GM21717 (cell line): Measurements from ENCODE around the gene VSIR.

Experiments used
- ATAC-seq: cut with Tn5 transposase; IDR thresholded peaks from one replicate; pipeline ENCODE4 v1.9.1; 2021; ENCODE audit warnings: mild to moderate bottlenecking, moderate library complexity; ENCODE audit not compliant: unreplicated experiment

Gene VSIR

GRCh38 chr10:71807557-71808510, 34.5 kb upstream of the VSIR start:
- no peak for ATAC-seq

GRCh38 chr10:71806704-71807556, 33.6 kb upstream of the VSIR start:
- ATAC-seq: no peak

DNA sequence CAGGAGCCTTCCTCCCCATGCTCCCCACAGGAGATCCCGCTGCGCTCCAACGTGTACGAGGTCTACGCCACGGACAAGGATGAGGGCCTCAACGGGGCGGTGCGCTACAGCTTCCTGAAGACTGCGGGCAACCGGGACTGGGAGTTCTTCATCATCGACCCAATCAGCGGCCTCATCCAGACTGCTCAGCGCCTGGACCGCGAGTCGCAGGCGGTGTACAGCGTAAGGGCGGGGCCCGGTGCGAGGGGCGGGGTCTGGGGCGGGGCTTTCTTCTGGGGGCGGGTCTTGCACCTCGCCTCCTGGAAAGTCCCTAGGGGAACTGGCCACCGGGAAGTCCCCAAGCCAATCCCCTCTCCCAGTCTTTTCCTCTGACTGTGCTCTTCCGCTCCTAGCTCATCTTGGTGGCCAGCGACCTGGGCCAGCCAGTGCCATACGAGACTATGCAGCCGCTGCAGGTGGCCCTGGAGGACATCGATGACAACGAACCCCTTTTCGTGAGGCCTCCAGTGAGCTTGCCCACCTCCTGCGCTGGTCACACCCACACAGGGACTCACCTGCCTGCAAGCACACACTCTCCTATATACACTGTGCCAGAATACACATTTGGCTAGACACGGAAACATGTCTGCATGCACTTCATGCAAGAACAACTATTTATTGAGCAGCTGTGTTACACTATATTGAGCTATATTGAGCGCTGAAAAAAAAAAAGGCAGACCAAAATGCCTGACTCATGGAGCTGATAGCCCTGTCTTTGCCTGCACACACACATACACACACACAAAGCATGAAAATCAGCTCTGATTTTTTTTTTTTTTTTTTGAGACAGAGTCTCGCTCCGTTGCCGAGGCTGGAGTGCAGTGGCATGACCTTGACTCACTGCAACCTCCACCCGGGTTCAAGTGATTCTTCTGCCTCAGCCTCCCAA, 32.7 kb upstream of the VSIR start:
- ATAC-seq: no peak

GRCh38 chr10:71804077-71804476, 30.8 kb upstream of the VSIR start:
- no peak for ATAC-seq

DNA sequence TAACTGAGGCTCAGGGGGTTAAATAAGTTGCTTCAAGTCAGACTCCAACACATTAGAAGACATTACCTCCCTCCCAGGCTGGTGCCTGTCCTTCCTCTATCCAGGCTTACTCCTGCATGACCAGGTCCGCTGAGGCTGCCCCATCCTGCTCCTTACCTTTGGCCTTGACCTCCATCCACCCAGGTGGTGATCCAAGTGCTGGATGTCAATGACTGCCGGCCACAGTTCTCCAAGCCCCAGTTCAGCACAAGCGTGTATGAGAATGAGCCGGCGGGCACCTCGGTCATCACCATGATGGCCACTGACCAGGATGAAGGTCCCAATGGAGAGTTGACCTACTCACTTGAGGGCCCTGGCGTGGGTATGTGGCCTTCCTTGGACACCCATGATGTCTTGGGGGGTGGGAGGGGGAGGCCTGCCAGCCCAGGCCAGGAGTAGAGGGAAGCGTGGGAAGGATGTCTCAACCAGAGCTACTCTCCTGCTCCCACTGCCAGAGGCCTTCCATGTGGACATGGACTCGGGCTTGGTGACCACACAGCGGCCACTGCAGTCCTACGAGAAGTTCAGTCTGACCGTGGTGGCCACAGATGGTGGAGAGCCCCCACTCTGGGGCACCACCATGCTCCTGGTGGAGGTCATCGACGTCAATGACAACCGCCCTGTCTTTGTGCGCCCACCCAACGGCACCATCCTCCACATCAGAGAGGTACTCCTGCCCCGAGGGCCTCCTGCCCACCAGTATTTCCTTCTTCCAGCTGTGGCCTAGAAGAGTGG, 29.6 kb upstream of the VSIR start:
- no peak for ATAC-seq

DNA sequence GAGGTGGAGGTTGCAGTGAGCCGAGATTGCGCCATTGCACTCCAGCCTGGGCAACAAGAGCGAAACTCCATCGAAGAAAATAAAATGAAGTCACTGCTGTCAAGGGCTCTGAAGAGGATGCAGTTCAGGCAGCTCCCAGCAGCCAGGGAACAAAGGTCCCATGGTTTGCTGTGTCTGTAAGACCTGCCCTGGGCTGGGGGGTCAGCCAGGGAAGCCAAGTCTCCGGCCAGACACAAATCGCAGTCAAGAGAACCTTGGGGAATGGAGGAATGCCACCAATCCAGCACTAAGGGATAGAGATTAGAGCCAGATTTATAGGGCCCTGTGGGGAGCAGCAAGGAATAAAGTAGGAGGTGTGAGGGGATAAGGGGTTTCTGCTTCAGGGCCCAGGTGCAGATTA, 28.9 kb upstream of the VSIR start:
- no peak for ATAC-seq

DNA sequence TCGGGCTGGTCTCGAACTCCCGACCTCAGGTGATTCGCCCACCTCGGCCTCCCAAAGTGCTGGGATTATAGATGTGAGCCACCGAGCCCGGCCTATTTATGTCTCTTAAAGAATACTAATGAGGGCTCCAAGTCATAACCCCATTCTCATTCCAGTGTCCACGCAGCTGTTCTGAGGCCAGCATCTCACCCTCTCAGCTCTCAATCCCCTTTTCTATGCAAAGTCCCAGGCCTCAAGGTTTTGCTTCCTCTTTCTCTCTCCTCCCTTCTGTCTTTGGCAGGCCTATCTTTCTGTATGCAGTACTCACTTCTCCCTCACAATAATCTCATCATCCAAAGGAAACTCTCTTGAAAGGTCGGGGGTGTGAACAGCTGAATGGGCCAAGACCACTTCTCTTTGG, 28.0 kb upstream of the VSIR start:
- peak; percentile 88 for ATAC-seq

GRCh38 chr10:71799608-71800453, 26.5 kb upstream of the VSIR start:
- ATAC-seq: no peak

GRCh38 chr10:71799112-71799511, 25.8 kb upstream of the VSIR start:
- no peak for ATAC-seq

- ATAC-seq: no peak
Observed at GRCh38 chr10:71798308-71798624, 24.9 kb upstream of the VSIR start.

GRCh38 chr10:71797533-71798307, 24.4 kb upstream of the VSIR start:
- ATAC-seq: no peak

DNA sequence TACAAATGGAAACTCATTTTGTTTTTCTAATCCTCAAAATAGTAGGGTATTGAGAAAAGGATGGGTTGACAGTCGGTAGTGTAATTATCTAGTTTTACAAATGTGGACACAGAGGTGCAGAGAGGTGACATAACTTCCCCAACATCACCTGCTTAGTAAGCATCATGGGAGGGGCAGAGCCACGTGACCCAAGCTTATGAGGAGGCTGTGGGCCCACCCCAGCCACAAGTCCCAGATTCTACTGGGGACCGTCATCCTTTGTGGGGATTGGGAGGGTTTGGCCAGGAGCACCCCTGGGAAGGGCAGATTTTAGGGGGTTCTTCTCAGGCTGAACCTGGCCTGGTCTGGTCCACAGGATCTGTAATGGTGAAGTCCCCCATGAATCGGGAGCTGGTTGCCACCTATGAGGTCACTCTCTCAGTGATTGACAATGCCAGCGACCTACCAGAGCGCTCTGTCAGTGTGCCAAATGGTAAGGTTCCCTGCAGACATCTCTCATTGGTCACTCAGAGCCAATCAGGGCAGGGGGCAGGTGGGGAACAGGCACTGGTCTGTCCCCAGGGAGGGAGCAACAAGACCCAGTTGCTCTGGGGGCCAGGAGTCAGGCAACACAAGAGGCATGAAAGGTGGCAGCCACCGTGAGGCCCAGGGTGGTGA, 23.6 kb upstream of the VSIR start:
- no peak for ATAC-seq

DNA sequence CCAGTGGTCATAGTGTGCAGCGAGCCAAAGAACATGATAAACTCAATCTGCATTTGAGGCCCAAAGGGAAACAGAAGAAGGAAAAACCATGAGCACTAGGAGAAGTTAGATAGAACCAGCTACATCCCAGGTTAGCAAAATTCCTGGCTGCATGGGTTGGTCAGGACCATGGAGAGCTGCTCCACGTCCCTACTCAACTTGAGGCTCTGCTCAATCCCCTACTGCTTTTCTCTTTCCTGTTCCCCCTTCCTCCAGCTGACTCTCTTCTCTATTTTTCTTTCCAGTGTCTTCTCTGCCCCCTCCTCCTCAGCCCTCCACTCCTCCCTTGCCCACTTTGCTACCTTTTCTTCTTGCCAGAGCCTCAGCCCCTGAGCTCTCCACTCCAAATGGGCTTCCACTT, 21.9 kb upstream of the VSIR start:
- ATAC-seq: no peak

- no peak for ATAC-seq
Observed at GRCh38 chr10:71790749-71791440, 17.6 kb upstream of the VSIR start.

DNA sequence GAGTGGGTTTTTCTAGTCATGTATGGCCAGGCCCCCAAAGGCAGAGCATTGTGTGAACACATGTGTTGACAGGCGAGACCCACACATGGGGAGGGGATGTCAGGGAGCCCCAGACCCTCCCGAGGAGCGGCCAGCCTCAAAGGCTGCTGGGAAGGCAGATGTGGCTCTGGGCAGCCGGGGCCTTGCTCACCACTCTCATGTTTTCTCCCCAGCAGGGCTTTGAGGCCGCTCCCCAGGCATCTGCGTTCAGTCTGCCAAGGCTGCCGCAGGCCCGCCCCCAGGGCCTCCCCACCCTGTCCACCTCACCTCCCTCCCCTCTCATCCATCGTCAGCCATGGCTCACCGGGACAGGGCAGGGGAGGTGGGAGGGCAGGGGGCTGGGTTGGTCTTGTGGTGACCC, 16.6 kb upstream of the VSIR start:
- ATAC-seq: no peak

DNA sequence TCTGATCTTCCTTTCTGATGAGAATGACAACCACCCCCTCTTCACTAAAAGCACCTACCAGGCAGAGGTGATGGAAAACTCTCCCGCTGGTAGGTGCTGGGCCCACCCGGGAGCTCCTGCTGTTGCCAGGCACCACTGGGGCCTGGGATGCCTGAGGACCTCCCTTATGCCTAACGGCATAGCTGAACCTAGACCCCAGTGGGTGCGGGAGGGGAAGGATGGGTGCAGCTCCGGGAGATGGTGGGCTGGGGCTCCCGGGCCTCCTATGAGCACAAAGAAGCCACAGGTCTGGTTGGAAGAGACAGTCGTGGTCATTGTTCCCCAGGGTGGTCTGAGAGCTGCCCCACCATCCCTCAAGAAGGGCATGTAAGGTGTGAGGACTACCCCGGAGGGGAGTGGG, 15.6 kb upstream of the VSIR start:
- no peak for ATAC-seq

DNA sequence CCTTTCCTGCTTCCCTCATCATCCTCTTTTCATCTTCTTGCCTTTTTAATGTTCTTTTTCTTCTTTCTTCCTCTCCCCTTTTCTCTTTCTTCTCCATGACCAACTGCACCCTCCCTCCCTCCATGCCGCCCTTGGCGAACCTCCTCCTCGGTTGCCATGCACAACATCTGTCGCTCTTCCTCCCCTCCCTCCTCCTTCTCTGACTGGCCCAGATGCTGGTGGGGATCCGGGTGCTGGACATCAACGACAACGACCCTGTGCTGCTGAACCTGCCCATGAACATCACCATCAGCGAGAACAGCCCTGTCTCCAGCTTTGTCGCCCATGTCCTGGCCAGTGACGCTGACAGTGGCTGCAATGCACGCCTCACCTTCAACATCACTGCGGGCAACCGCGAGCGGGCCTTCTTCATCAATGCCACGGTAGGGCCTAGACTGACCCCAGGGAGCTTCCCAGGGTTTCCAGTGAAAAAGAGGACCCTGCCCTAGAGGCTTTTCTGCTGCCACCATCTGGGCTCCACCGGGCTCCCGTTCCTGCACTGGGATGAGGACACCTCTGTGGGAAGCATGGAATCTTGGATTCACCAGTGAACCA, 11.5 kb upstream of the VSIR start:
- no peak for ATAC-seq
